HFFc6 (cell line): Measurements from ENCODE around the gene TBC1D22B. TPM values are rescaled to one million over a fixed set of nuclear protein-coding genes. Genes with fewer than 3 reads are reported as not detected.
"Not testable (repeated sequence)": the region's sequence is repeated elsewhere in the genome, so short reads cannot be mapped to it uniquely, and the experiment has no call there.

ENCODE experiments used
- DNase-seq: peaks from one replicate; pipeline ENCODE4 v3.0.0-alpha.2; 2018
- H3K27ac Mint-ChIP-seq: 2 replicates; pipeline ENCODE4 v1.8.0; 2020; ENCODE audit warnings: mild to moderate bottlenecking, mixed read lengths
- H3K27me3 Mint-ChIP-seq: 2 replicates; pipeline ENCODE4 v1.8.0; 2021; ENCODE audit warnings: mild to moderate bottlenecking, moderate library complexity, mixed read lengths; ENCODE audit not compliant: insufficient read depth
- H3K36me3 Mint-ChIP-seq: 2 replicates; pipeline ENCODE4 v1.8.0; 2021; ENCODE audit warnings: low read depth, mixed read lengths
- H3K4me1 Mint-ChIP-seq: 2 replicates; pipeline ENCODE4 v1.8.0; 2020; ENCODE audit warnings: low read depth, mixed read lengths
- H3K4me3 Mint-ChIP-seq: 2 replicates; pipeline ENCODE4 v1.8.0; 2020; ENCODE audit warnings: mild to moderate bottlenecking, moderate library complexity, mixed read lengths
- H3K9me3 Mint-ChIP-seq: 2 replicates; pipeline ENCODE4 v1.8.0; 2020; ENCODE audit warnings: mild to moderate bottlenecking, mixed read lengths
- total RNA-seq, 6 experiments: library from RNA; stranded (reverse); fragmentation: NEBNext Ultra II Directional; extraction: Animal tissue kit (Norgen Biotek cat#: 25700); gene quantifications; 2 replicates in 1 of 6; 3 replicates in 5 of 6; pipeline ENCODE4 v1.2.3, GENCODE V29; 2021
- TF ChIP-seq, protein P1 (sequence below): fragments of 200-600 bp; sonication (generic); IDR thresholded peaks from 2 replicates; pipeline ENCODE4 v1.5.0; 2021; ENCODE audit warnings: antibody characterized with exemption, mild to moderate bottlenecking

Gene TBC1D22B
- total RNA-seq, 6 experiments from 2014 or later, result 9.0 to 9.6 (median 9.2) TPM

DNA sequence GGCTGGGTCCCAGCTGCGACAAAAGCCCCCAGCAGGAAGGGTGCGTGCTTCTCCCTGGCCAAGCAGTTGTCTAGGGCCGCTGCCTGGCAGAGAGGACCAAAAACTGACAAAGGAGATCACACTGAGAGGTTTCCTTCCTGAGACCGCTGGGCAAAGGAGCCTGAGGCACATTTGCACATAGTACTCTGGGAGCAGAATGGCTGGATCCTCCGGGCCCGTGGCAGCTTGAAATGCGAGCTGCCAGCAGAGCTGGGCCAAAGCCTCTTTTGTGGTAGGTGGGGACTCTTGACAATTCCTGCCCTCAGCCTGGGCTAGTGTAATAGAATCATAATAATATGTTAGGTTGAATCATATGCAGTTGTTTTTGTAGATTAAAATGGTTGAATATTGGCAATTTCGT lies 63.1 kb downstream of the TBC1D22B start:
- TF ChIP-seq, protein P1, sequence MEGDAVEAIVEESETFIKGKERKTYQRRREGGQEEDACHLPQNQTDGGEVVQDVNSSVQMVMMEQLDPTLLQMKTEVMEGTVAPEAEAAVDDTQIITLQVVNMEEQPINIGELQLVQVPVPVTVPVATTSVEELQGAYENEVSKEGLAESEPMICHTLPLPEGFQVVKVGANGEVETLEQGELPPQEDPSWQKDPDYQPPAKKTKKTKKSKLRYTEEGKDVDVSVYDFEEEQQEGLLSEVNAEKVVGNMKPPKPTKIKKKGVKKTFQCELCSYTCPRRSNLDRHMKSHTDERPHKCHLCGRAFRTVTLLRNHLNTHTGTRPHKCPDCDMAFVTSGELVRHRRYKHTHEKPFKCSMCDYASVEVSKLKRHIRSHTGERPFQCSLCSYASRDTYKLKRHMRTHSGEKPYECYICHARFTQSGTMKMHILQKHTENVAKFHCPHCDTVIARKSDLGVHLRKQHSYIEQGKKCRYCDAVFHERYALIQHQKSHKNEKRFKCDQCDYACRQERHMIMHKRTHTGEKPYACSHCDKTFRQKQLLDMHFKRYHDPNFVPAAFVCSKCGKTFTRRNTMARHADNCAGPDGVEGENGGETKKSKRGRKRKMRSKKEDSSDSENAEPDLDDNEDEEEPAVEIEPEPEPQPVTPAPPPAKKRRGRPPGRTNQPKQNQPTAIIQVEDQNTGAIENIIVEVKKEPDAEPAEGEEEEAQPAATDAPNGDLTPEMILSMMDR, result no peak

DNA sequence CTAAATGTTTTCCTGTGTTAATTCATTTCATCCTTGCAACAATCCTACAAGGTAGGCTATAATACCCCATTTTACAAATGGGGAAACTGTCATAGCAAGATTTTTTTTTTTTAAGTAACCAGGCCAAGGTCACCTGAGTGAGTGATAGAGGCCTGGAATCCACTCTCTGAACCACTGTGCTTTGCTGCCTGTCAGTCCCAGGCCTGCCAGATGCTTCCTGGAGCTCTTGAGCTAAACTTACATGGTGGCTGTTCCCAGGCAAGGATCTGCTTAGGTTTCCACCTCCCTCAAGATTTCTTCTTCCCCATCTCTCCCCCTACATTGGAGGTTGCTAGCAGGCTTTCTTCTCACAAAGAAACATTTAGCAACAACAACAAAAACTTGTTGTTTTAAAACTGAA lies 63.5 kb downstream of the TBC1D22B start:
- peaks cover 42% of the 10 kb centered on the region for H3K4me1 Mint-ChIP-seq
- no peak overlapping the region for H3K4me3 Mint-ChIP-seq
- no peak for DNase-seq
- H3K36me3 Mint-ChIP-seq, result peaks cover 17% of the 10 kb centered on the region
- TF ChIP-seq, protein P1, result no peak
- no peak overlapping the region for H3K27ac Mint-ChIP-seq
- no peaks in the 10 kb centered on the region for H3K9me3 Mint-ChIP-seq
- H3K27me3 Mint-ChIP-seq, result peaks cover 2% of the 10 kb centered on the region; the same call in 1 of the 2 replicates

More for the DNA sequence above, 63.1 kb downstream of the TBC1D22B start:
- H3K27ac Mint-ChIP-seq, result no peak overlapping the region
- peaks cover 38% of the 10 kb centered on the region for H3K4me1 Mint-ChIP-seq
- no peak overlapping the region for H3K4me3 Mint-ChIP-seq
- H3K36me3 Mint-ChIP-seq, result peaks cover 13% of the 10 kb centered on the region
- no peaks in the 10 kb centered on the region for H3K9me3 Mint-ChIP-seq
- DNase-seq, result no peak
- peaks cover 2% of the 10 kb centered on the region; the same call in 1 of the 2 replicates for H3K27me3 Mint-ChIP-seq

GRCh38 chr6:37321516-37322415 lies 64.2 kb downstream of the TBC1D22B start:
- no peak for DNase-seq
- peaks cover 17% of the 10 kb centered on the region for H3K36me3 Mint-ChIP-seq
- no peaks in the 10 kb centered on the region for H3K9me3 Mint-ChIP-seq
- TF ChIP-seq, protein P1, result no peak
- H3K4me3 Mint-ChIP-seq, result no peak overlapping the region
- peaks cover 2% of the 10 kb centered on the region; the same call in 1 of the 2 replicates for H3K27me3 Mint-ChIP-seq
- peaks cover 43% of the 10 kb centered on the region for H3K4me1 Mint-ChIP-seq
- peak overlapping the region; percentile 24; the same call in 1 of the 2 replicates for H3K27ac Mint-ChIP-seq

GRCh38 chr6:37323580-37323979 lies 66.0 kb downstream of the TBC1D22B start:
- peaks cover 2% of the 10 kb centered on the region; the same call in 1 of the 2 replicates for H3K27me3 Mint-ChIP-seq
- H3K36me3 Mint-ChIP-seq, result peaks cover 17% of the 10 kb centered on the region
- peak overlapping the region; percentile 72 for H3K27ac Mint-ChIP-seq
- no peaks in the 10 kb centered on the region for H3K9me3 Mint-ChIP-seq
- H3K4me3 Mint-ChIP-seq, result 0 out of 2 replicates have a peak overlapping the region, but pooled peaks have one; percentile 0
- peaks cover 43% of the 10 kb centered on the region for H3K4me1 Mint-ChIP-seq
- TF ChIP-seq, protein P1, result no peak
- no peak for DNase-seq

DNA sequence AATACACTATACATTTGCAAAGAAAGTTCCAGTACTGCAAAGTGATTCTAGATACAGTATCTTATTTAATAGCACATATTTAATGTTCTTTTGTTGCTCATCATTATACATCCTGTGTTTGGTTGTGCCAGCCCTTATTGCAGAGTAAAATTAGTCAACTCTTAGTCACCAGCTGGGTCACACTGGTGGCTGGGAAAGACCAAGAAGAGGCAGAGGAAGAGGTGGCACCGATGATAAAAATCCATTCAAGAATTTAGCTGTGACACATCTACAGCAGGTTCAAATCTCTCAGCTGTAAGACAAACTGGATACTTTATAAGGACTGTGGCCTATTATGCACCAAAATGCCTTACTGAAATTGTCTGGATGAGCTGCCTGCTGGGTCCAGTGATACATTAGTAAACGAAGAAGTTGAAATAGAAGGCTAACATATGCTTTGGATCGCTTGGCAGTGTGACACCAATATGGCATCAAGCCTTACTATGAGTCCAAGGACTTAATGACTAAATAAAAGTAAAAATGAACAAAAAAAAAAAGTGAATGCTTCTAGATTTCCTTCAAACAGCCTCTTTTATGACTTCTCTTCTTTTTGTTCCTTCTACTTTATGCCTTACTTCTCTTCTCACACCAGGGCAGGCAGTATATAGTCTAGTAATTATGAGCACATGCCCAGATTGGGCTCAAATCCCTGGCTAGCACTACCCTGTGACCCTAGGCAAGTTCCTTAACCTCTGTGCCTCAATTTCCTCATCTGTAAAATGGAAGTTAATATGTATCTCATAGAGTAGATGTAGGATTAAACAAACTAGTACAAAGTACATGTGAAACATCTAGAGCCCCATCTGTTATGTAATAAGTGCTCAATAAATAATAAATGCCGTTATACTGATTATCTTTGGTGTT lies 66.8 kb downstream of the TBC1D22B start:
- H3K27me3 Mint-ChIP-seq, result peaks cover 2% of the 10 kb centered on the region; the same call in 1 of the 2 replicates
- DNase-seq, result peak; percentile 77
- TF ChIP-seq, protein P1, result no peak
- peaks cover 17% of the 10 kb centered on the region for H3K36me3 Mint-ChIP-seq
- H3K9me3 Mint-ChIP-seq, result no peaks in the 10 kb centered on the region
- peaks cover 43% of the 10 kb centered on the region for H3K4me1 Mint-ChIP-seq
- H3K27ac Mint-ChIP-seq, result peak overlapping the region; percentile 72
- no peak overlapping the region for H3K4me3 Mint-ChIP-seq

DNA sequence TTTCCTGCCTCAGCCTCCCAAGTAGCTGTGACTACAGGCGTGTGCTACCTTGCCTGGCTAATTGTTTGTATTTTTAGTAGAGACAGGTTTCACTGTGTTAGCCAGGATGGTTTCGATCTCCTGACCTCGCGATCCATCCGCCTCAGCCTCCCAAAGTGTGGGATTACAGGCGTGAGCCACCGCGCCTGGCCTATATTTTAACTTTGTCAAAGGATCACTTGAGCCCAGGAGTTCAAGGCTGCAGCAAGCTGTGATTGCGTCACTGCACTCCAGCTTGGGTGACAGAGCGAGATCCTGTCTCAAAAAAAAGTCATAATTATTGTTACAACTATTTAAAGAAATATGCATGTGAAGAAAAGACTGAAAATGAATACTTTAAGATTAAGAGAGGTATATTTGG lies 72.8 kb downstream of the TBC1D22B start:
- H3K4me1 Mint-ChIP-seq, H3K27me3 Mint-ChIP-seq, H3K9me3 Mint-ChIP-seq, H3K4me3 Mint-ChIP-seq, H3K27ac Mint-ChIP-seq, DNase-seq: not testable (repeated sequence)
- peaks cover 17% of the 10 kb centered on the region; the same call in 1 of the 2 replicates for H3K36me3 Mint-ChIP-seq
